ENCODE measurements around the gene DLST. TPM values are rescaled to one million over a fixed set of nuclear protein-coding genes. Genes with fewer than 3 reads are reported as not detected.

DLST gene
- polyA plus RNA-seq, 1 experiment, result 150 TPM

GRCh38 chr14:74934476-74935359 lies 53.0 kb downstream of the DLST start:
- no peak overlapping the region for H3K27ac ChIP-seq (ENCODE audit: low read depth, low read length)
- CTCF ChIA-PET, result interaction anchor here (1.0 to 1.9 kb wide), 5 partner anchors 11 to 154 kb away, joined by 4 to 9 read pairs (median 6); no protein-coding TSS in a partner anchor
- POLR2A ChIA-PET, result interaction anchor here (0.7 kb wide), 1 partner anchor 74 kb away, joined by 4 read pairs; no protein-coding TSS in a partner anchor

DNA sequence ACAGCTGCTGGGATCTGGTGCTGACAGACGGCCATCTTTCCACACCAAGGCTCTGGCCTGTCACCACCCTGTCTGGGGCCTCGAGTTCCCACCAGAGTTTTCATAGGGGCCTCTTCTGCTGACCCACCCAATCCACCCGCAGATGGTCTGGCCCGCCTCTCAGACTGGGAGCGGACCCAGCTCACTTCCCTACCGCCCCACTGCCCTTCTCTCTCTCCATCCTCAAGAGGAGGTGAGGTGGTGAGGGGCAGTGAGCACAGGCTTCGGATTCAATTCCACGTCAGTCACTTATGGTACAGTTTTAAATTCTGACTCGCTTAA lies 53.6 kb downstream of the DLST start:
- no peak for DNase-seq (ENCODE audit: low read depth, low spot score)
- no peaks in the 10 kb centered on the region; the same call in 1 of the 2 replicates for H3K9me3 ChIP-seq (ENCODE audit: control insufficient read depth, insufficient read depth, low read length)
- H3K4me3 ChIP-seq (ENCODE audit: low read depth, low read length), result no peak overlapping the region
- H3K27ac ChIP-seq (ENCODE audit: low read depth, low read length), result no peak overlapping the region
- TF ChIP-seq CTCF (IDR thresholded peaks at IDR 0.05; ENCODE audit: low read depth, low read length), result no peak
- H3K27me3 ChIP-seq (ENCODE audit: control insufficient read depth, insufficient read depth, low read length), result no peaks in the 10 kb centered on the region
- CTCF ChIA-PET, result interaction anchor here (1.1 to 2.2 kb wide), 2 partner anchors 30 to 153 kb away, joined by 5 read pairs; no protein-coding TSS in a partner anchor
- POLR2A ChIA-PET, result interaction anchor here (0.7 kb wide), 1 partner anchor 75 kb away, joined by 4 read pairs; no protein-coding TSS in a partner anchor

More at GRCh38 chr14:74934476-74935359, 53.0 kb downstream of the DLST start:
- no peak overlapping the region for H3K4me3 ChIP-seq (ENCODE audit: low read depth, low read length)
- no peaks in the 10 kb centered on the region; the same call in 1 of the 2 replicates for H3K9me3 ChIP-seq (ENCODE audit: control insufficient read depth, insufficient read depth, low read length)
- DNase-seq (ENCODE audit: low read depth, low spot score), result no peak
- TF ChIP-seq CTCF (IDR thresholded peaks at IDR 0.05; ENCODE audit: low read depth, low read length), result no peak
- H3K27me3 ChIP-seq (ENCODE audit: control insufficient read depth, insufficient read depth, low read length), result no peaks in the 10 kb centered on the region

DNA sequence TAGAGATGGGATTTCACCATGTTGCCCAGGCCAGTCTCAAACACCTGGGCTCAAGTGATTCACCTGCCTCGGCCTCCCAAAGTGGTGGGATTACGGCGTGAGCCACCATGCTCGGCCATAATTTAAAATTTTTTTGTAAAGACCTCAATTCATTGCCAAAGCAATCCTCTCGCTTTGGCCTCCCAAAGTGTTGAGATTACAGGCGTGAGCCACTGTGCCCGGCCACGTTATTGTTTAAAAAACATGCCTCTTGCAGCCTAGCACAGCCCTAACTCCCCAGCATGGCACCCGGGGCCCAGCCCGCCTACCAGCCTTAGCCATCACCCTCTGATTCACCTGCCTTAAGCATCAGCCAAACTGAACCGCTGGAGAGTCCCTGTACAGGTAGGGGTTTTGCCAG lies 54.4 kb downstream of the DLST start:
- ChIA-PET CTCF (interaction anchor here (1.5 to 2.2 kb wide), 2 partner anchors 9 to 152 kb away, joined by 5 to 7 read pairs; no protein-coding TSS in a partner anchor), POLR2A (no interaction called here)
- no peak for DNase-seq (ENCODE audit: low read depth, low spot score)
- no peak overlapping the region for H3K4me3 ChIP-seq (ENCODE audit: low read depth, low read length)
- no peaks in the 10 kb centered on the region; the same call in 1 of the 2 replicates for H3K9me3 ChIP-seq (ENCODE audit: control insufficient read depth, insufficient read depth, low read length)
- TF ChIP-seq CTCF (IDR thresholded peaks at IDR 0.05; ENCODE audit: low read depth, low read length), result no peak
- no peak overlapping the region for H3K27ac ChIP-seq (ENCODE audit: low read depth, low read length)
- H3K27me3 ChIP-seq (ENCODE audit: control insufficient read depth, insufficient read depth, low read length), result no peaks in the 10 kb centered on the region

- Histone ChIP-seq H3K4me3 (ENCODE audit: low read depth, low read length) (no peak overlapping the region), H3K27me3 (ENCODE audit: control insufficient read depth, insufficient read depth, low read length) (no peaks in the 10 kb centered on the region), H3K27ac (ENCODE audit: low read depth, low read length) (no peak overlapping the region), H3K9me3 (ENCODE audit: control insufficient read depth, insufficient read depth, low read length) (no peaks in the 10 kb centered on the region; the same call in 1 of the 2 replicates)
- DNase-seq (ENCODE audit: low read depth, low spot score), result no peak
- TF ChIP-seq CTCF (IDR thresholded peaks at IDR 0.05; ENCODE audit: low read depth, low read length), result no peak
- ChIA-PET POLR2A (no interaction called here), CTCF (interaction anchor here (1.5 to 2.2 kb wide), 2 partner anchors 9 to 152 kb away, joined by 5 to 7 read pairs; no protein-coding TSS in a partner anchor)
These were observed 55.0 kb downstream of the DLST start for GRCh38 chr14:74936731-74937130.

DNA sequence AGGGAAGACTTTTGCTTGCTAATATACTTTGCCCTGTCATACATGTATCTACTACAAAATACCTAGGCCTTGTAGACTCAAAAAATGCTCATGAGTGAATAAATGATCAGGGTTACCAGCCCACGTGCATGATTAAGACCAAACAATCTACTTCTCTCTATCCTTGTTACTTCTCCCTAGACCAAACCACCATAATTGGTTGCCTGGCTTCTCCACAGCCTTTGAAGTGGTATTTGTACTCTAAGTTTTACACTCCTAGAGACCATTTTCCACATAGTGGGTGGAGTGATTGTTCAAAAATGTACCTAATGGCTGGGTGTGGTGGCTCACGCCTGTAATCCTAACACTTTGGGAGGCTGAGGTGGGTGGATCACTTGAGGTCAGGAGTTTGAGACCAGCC lies 55.5 kb downstream of the DLST start:
- no peaks in the 10 kb centered on the region; the same call in 1 of the 2 replicates for H3K9me3 ChIP-seq (ENCODE audit: control insufficient read depth, insufficient read depth, low read length)
- no peak for TF ChIP-seq CTCF (IDR thresholded peaks at IDR 0.05; ENCODE audit: low read depth, low read length)
- CTCF ChIA-PET, result interaction anchor here (1.5 to 2.2 kb wide), 2 partner anchors 8 to 151 kb away, joined by 5 to 7 read pairs; no protein-coding TSS in a partner anchor

More for the DNA sequence above, 55.5 kb downstream of the DLST start:
- no peaks in the 10 kb centered on the region for H3K27me3 ChIP-seq (ENCODE audit: control insufficient read depth, insufficient read depth, low read length)
- H3K27ac ChIP-seq (ENCODE audit: low read depth, low read length), result no peak overlapping the region
- no peak overlapping the region for H3K4me3 ChIP-seq (ENCODE audit: low read depth, low read length)
- POLR2A ChIA-PET, result no interaction called here
- DNase-seq (ENCODE audit: low read depth, low spot score), result no peak

Data from AG04450 (cell line).